Epithelial cell of proximal tubule (primary cell): ENCODE data around the gene ZNF205. TPM values are rescaled to one million over a fixed set of nuclear protein-coding genes. Genes with fewer than 3 reads are reported as not detected.

ENCODE experiments used
- DNase-seq: peaks from one replicate; pipeline ENCODE4 v3.0.0-alpha.2; 2011; ENCODE audit warnings: low read depth
- H3K4me3 ChIP-seq: 2 replicates; pipeline ENCODE4 v1.5.1; 2011; ENCODE audit warnings: low read depth, mild to moderate bottlenecking, low read length
- CTCF ChIP-seq: conservative IDR thresholded peaks from 2 replicates; pipeline ENCODE4 v1.5.1; 2012; ENCODE audit warnings: low read depth, mild to moderate bottlenecking, low read length
- total RNA-seq: library from RNA; depleted of rRNA; stranded (reverse); fragments of >200 nt; gene quantifications from 2 replicates; pipeline ENCODE4 v1.2.3, GENCODE V29; 2015

The ZNF205 gene
- total RNA-seq, 1 donor from 2014 or later: 15.8 TPM

DNA sequence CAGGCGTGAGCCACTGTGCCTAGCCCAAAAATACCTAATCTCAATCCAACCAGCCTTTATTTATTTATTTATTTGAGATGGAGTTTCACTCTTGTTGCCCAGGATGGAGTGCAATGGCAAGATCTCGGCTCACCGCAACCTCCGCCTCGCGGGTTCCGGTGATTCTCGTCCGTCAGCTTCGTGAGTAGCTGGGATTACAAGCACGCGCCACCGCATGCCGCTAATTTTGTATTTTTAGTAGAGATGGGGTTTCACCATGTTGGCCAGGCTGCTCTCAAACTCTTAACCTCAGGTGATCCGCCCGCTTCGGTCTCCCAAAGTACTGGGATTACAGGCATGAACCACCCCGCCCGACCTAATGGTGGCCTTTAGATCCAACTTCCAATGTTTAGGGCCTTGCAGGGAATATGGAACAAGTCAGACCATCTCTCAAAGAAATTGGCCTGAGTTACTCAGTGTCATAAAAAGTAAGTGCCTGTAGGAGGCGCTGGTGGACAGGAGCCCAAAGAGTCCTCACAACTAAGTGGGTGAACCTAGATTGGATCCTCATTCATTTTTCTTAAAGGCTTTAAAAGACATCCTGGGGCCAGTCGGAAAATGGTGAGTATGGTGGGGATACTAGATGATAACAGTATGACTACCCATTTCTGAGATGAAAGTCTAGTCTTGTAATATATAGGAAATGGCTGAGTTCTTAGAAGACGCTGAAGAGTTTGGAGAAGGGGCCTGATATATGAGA lies 17.9 kb upstream of the ZNF205 start:
- no peak for DNase-seq
- H3K4me3 ChIP-seq: no peak overlapping the region
- TF ChIP-seq CTCF: peak; percentile 71

DNA sequence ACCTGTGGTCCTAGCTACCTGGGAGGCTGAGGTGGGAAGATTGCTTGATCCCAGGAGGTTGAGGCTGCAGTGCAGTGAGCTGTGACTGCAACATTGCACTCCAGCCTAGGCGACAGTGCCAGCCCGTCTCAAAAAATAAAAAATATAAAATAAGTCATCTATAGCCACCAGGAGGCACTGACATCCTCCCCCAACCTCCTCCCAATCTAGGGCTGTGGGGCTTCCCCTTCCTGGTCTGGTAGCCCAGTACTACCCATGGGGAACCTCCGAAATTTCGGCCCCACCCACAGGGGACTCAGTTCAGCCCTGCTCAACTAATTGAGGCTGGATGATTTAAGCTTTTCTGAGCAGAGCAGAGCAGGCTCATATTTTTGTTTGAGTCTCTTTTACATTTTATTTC lies 16.5 kb upstream of the ZNF205 start:
- H3K4me3 ChIP-seq: no peak overlapping the region
- DNase-seq: no peak
- TF ChIP-seq CTCF: peak; percentile 34

DNA sequence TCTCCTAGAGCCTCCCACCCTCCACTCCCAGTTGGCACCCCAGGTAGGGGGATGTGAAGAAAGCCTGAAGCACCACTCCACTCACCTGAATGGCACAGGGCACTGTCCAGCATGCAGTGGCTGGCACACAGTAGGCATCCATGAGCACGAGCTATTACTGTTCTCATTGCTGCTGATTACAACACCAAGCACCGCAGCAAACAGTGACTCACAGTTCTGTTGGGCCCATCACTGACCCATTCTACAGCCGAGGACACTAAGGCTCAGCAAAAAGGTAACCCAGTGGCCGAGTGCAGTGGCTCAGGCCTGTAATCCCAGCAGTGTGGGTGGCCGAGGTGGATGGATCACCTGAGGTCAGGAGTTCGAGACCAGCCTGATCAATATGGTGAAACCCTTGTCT lies 16.0 kb upstream of the ZNF205 start:
- no peak for TF ChIP-seq CTCF
- H3K4me3 ChIP-seq: no peak overlapping the region
- no peak for DNase-seq

GRCh38 chr16:3097266-3097665 lies 15.1 kb upstream of the ZNF205 start:
- H3K4me3 ChIP-seq: no peak overlapping the region
- TF ChIP-seq CTCF: no peak
- no peak for DNase-seq

DNA sequence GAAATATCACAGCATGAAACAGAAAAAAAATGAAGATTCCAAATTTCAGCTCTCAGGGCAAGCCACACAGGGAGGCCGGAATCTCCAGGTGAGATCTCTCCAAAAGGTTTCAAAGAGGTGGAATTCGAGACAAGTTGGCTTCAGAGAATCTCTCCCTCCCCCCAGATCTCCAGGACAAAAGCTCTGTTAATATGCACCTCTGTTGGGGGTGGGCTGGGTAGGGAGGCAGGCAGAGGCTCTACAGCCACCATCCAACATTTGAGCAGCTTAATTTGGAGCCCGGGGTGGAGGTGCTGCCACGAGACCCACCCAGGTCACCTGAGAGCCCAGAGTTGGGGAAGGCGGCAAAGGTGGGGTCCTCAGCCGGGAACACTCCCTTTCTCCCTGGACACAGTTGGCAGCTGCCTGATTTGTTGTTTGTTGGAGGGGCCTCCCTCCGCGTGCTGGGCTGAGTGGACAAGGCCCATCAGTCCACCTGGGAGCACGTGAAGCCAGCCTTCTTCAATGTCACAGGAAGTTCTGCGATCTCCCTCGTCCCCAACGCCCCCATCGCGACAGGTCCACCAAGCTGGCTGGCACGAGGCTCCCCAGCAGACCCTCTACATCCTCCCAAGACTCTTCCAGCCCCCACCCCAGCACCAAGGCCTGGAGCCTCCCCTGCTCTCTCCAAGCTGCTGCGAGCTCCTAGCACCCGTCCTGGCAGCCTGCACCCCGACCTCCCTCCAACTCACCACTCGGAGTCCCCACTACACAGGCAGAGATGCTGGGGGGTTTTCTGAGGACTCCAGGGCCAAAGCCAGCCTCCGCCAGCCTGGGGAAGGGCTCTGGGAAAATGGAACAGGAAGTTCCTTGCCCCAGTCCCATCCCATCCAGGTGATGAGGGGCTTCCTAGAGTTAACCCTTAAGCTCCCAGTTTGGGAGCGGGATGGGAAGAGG lies 13.7 kb upstream of the ZNF205 start, which contains the start of gene ZSCAN10:
Gene ZSCAN10, minus strand, starts transcription at position 836 of the 936 bp plus-strand sequence. CDS start 6,357 bp downstream, outside the sequence.
- peak within 1 kb of the TSS; percentile 4 for H3K4me3 ChIP-seq
- no peak for TF ChIP-seq CTCF
- DNase-seq: no peak

DNA sequence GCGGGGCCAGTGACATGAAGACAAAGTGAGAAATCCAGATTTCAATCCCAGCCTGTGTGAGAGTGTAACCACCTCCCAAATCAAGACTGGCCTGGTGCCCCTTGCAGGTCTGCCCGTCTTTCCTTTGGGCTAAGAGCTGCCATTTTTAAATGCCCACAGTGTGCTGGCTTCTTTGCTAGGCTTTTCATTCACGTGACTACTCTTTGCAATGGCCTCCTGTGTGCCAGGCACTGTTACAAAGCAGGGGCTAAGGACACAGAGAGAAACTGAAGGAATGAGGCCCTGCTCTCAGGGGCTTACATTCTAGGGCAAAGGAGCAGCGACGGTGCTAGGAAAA lies 13.0 kb upstream of the ZNF205 start:
- no peak for TF ChIP-seq CTCF
- H3K4me3 ChIP-seq: no peak overlapping the region
- no peak for DNase-seq
